ENCODE measurements around the gene NEGR1.
"Not testable (repeated sequence)": the region's sequence is repeated elsewhere in the genome, so short reads cannot be mapped to it uniquely, and the experiment has no call there.

The NEGR1 gene

DNA sequence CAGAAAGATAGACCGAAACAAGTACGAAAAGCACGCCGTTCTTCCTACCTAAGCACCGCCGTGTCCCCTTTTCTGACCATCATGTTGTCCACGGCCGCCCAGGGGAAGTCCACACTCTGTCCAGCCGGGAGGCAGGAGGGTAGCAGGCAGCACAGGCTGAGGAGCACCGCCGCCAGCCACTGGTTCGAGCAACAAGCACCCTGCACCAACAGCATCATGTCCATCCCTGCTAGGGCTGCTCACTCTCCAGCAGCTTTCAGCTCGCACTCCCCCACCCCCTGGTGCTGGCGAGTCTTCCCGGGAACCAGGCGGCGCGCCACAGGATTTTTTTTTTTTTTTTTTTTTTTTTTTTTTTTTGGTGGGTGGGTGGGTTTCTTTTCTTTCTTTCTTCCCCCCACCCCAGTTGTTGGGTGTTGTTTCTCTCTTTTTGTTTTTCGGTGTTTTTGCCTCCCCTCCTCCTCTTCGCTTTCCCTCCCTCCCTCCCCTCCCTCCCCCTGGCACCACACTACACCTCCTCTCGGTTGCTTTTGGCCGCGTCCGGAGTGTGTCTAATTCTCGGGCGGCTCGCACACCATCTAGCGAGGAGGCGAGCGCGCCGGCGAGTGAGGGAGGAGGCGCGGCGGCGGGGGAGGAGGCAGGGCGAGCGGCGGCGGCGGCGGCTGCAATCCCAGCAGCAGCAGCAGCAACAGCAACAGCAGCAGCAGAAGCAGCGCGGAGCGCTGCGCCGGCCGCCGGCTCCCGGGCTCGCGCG is at the start of gene NEGR1:
Gene NEGR1 (minus strand): TSS at position 269 of the 751 bp plus-strand sequence.
- DNase-seq: peak; percentile 10

DNA sequence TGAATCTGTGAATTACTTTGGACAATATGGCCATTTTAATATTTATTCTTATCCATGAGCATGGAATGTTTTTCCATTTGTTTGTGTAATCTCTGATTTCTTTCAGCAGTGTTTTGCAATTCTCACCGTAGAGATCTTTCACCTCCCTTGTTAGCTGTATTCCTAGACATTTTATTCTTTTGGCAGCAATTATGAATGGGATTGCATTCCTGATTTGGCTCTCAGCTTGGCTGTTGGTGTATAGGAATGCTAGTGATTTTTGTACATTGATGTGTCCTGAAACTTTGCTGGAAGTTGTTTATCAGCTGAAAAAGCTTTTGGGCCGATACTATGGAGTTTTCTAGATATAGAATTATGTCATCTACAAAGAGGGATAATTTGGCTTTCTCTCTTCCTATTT is 44.2 kb upstream of the NEGR1 start:
- no peak for DNase-seq

DNA sequence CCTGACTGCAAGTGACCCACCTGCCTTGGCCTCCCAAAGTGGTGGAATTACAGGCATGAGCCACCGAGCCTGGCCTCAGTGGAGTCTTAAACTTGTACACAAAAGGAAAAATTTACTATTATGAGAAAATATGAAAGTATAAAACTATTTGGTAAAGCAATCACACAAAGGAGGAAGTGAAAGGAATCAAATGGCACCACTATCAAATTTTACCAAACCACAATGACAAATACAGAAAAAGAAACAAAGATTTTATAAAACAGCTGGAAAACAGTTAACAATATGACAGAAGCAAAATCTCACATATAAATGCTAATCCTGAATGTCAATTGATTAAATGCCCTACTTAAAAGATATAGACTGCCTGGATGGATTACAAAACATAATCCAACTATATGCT is 42.1 kb upstream of the NEGR1 start:
- DNase-seq: no peak

DNA sequence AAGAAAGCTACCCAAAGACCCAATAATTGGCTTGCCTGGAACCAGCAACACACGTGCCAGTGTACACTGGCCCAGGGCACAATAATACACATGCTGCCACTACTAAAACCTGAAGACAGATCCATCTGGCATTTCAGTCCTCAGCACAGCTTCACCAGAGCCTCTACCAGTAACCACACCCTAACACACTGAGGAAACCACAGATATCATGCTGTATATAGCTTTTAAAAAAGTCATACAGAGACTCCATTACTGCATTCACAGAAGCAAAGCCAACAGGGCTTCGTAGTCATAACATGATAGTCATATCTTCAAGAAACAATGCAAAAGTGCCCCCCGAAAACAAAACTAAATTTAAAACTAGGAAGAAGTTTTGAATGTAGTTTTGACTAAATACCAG is 40.6 kb upstream of the NEGR1 start:
- no peak for DNase-seq

DNA sequence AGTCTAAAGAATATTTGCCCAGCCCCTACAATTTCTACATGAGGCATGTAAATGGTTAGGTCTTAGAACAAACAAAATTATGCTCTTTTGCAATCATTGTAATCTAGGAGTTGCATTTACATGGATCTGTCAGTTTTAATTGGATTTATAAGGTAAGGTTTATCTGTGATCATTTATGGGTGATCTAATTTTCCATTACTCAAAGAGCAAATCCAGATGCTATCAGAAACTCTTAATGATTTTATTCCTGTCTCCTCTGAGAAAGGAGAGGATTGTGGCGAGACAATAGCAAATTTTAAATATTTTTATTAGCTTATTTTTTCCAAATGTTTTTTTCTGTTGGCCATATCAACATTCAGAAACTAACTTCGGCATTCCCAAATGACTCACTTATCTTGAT is 14.2 kb upstream of the NEGR1 start:
- no peak for DNase-seq

DNA sequence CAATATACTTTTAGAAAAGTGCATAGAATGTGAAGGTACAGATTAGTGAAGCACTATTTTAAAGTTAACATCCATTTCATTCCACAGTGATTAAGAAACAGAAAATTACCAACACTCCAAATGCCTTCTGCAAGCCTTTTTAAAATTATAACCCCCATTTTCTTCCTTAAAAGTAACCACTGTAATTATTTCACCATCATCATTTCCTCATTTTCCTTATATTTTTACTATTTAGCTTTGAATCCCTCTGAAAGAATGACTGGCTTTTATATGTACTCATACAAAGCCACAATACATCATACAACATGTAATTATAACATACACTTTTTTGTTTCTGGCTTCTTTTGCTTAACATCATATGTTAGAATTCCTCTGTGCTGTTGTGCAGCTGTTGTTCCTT is 6.5 kb upstream of the NEGR1 start:
- DNase-seq: no peak

DNA sequence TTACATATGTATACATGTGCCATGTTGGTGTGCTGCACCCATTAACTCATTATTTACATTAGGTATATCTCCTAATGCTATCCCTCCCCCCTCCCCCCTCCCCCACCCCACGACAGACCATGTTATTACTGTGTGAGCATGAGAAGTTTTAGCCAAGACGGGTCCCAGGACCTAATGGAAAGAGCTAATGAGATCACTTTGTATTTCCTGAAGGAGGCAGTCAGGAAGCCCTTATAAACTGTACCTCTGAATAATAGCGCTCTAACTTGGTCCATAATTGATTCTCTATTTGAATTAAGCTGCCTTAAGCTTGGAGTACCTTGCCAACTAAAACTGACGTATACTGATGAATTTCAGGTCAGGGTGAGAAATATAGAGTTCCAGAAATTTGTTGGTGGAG is 4.1 kb upstream of the NEGR1 start:
- DNase-seq: no peak

DNA sequence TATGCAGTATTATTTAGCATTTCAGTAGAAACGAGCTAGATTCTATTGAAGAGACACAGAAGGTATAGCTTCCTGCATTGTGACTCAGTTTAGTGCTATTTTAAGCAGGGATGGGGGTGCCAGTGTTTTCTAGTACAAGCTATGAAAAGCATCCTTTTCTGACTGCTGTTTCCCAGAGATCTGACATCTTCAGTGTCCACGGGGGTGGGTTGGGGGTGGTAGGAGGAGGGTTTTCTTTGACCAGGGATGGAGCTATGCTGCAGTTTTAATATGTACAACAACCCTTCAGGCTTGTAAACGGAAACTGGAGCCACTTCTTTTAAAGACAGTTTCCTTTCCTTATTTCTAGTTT is 2.7 kb upstream of the NEGR1 start:
- no peak for DNase-seq

DNA sequence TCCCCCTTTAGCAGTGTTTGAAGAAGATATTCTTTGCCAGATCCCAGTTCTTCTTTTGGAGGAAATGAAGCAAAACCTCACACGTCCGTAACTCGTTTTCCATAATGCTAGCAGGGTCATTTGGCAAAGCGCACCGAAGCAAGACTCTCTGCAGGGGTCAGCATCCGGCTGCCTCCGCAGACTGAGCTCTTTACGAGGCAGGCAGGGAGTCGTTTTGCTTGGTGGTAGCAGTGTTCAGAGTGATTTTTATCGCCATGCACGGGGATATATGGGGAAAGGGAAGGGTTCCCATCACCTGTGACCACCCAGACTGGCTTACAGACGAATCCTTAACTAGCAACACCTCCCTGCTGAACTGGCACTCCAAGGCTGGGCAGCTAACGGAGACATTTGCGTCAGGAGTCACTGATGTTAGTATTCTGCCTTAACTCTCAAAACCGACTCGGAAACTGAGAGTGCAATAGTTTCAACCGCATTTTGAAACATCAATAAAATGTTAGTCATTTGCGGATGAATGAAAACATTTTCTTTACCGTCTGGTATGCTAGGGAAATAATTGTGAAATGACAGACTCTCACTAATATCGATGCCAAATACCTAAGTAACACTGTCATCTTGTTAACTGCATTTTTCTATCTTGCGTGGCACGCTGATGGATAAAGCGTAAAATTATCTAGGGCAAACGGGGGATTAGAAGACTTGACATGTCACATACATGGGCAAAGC is 2.2 kb upstream of the NEGR1 start:
- no peak for DNase-seq

DNA sequence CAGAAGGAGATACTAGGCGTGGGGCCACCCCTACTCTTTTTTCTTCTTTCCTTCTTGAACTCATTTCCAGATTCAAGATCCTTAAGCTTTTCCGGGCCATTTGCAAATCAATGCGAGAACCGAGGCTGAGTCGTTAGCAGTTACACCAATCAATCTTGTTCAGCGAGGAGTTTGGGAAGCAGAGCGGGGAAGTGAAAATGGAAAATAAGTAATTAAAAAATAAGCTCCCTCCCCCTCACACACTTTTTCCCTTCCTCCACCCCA is 1.7 kb upstream of the NEGR1 start:
- no peak for DNase-seq

DNA sequence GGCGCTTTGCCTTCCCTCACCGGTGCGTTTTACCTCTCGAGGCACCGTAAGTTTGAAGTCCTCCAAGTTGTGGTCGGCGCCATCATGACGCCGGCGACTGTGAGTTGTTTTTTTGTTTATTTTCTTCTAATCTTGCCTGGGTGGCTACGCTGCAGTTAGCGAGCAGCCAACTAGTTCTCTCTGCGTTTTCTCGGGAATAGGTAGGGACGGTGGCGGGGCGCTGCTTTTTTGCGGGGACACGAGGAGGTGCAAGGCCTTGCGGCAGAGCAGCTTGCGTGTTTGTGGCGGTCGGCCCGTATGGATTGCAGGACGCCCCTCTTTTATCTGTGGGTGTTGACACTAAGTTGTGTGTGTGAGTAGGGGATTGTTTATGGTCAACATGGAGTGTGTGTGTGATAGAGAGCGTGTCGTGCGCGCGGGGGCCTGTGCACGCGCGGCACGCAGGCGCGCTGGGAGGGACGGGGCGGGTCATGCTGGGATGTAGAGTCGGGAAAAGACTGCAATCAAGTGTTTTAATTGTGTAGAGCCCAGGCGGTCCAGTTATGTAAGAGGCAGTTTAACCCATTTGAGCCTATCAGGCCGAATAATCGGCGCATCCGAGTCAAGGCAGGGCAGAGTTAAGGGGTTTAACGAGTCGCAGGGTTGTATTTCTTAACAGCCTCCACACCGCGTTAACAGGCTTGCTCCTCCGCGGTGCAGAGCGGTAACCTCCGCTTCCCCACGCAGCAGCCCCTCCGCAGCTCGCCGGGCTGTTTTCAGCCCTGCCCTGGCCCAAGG is 1.2 kb upstream of the NEGR1 start:
- peak; percentile 8 for DNase-seq

DNA sequence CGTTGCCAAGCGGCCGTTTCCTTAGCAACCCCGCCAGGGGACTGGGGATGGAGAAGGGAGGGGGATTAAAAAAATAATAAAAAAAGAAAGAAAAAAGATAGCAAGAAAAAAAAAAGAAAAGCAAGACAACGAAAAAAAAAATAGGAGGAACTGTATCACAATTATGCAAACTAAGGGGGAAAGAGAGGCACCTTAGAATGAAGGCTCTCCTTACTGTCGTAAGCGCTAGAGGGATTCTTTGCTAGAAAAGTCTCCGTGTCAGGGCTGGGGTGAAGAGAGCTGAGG is 625 bp upstream of the NEGR1 start:
- DNase-seq: no peak

DNA sequence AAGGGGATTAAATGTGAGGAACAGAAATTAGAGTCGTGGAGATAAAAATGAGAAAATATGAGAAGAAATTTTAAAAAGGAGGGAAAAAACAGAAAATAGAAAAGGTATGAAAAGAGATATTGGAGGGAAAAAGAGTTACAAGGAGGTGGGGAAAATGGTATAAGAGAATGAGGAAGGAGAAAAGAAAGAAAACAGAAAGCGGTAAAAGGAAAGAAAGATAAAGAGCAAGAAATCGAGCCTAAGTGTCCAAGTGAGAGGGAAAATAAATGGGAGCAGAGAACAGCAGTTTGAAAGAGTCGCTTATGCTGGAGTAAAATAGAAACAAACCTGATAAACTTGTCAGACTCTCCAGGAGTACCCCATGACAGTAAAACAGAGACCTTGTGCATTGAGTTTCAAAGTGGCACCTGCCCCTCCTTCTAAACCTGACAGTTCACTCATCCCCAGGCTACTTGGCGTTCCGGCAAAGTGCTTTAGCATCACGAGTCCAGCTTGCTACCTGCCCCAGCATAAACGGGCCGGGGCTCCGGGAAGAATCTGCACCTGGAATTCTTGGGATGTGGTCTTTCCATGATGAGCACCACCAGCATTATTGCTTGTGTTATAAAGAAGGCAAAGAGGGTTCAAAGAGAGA is 585 bp downstream of the NEGR1 start:
- no peak for DNase-seq

DNA sequence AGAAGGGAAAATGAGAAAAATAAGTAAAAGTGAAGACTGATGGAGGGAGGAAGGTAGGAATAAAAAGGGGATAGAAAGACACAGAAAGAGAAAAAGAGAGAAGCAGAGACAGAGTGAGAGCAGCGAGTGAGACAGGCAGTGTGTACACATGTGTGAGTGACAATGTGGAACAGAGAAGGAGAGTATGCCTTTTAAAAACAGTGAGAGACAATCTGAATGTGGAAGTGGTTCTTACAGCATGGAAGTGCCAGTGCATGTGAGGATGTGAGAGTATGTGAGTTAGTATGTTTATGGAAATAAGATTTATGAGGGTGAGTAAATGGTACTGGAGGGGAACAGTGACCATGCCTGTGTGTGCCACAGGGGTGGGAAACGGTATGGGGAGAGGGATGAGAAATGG is 1.2 kb downstream of the NEGR1 start:
- no peak for DNase-seq

DNA sequence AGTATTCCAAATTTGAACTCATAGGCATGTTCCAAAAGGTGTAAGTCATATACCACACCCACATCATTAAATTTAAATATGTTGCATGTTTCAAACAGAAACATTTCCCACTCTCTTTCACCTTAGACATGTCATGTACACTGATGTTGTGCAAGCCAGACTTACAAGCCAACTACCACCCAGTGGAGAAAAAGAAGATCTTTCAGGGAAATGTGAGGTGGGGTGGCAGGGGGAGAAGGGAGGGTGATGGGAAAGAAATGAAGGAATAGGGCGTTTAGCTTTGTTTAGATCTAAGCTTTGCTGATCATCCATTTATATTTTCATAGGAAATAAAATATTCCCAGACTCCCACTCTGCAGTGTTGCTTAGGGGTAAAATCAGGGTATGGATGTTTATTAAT is 1.6 kb downstream of the NEGR1 start:
- no peak for DNase-seq

DNA sequence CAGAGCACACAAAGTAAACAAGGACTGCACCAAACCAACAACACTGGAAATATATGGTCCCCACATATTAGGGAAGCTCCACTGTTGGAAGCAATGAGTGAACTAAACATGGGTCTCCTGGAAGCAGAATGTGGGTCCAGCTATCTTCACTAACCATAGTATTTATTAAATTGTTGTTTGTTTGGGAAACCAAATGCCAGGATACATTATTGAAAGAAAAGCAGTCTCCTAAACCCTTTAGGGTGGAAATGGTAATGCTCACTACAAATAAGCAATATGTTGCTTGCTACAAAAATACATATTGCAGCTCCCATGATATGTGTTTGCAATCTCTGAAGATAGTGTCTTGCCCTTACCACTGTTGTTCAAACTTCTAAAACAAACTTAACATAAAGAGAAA is 2.2 kb downstream of the NEGR1 start:
- DNase-seq: no peak

DNA sequence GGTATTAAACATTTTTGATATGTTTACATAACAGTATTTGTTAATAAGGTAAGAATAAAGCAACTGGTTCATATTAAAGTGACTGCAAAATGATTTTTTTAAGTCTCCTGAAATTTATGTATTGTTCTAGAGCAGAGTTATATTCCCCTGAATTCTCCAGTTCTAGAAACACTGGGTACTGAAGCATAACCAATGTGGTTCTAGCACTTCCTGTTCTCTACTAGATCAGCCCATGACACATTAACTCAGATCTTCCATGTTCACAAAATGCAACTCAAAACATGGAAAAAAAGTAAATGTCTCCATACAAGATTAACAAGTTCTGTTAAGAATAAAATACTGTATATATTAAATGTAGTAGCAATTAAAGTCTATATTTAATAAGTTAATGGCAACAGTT is 3.9 kb downstream of the NEGR1 start:
- no peak for DNase-seq

DNA sequence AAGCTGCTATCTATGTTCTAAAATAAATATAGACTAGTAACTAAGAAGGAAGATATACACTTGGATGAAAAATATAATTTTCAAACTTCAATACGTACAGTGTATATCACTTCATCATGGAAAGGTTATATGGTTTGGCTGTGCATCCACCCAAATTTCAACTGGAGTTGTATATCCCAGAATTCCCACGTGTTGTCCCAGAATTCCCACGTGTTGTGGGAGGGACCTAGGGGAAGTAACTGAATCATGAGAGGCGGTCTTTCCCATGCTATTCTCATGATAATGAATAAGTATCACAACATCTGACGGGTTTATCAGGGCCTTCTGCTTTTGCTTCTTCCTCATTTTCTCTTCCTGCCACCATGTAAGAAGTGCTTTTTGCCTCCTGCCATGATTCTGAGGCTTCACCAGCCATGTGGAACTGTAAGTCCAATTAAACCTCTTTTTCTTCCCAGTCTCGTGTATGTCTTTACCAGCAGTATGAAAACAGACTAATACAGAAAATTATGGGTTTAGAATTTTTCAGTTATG is 10.7 kb downstream of the NEGR1 start:
- no peak for DNase-seq

DNA sequence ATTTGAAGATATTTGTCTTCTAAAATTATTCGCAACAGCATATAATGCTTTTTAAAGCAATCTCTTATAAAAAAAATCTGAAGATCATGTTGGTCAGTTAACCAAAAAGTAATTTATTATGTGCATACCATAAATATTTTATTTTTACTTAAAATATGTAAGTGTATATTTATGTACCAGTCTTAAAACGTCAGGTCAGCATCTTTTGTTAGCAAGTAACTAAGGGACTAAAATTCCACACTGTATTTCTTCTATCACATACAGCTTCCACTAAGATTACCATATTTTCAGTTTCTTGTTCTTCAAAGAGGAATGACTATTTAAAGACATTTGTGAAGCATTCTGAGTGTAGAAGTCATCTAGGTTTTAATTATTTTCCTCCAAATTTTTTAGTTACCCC is 19.6 kb downstream of the NEGR1 start:
- DNase-seq: no peak

DNA sequence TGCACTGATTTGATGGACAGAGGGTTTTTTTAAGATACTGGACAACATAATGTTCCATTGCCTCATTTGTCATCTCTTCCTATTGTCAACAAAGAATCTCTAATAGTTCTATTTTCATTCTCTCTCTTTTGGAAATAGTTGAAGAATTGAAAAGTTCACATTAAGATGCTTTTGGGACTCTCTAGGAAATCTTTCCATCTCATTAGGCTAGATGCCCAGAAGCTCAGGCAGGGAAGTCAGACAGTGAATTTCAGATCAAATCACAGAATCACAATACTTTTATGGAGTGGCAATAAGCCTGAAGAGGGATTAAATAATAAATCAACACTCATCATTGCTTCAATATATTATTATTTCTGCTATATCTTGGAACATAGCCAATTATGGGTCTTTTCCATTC is 29.2 kb downstream of the NEGR1 start:
- no peak for DNase-seq

DNA sequence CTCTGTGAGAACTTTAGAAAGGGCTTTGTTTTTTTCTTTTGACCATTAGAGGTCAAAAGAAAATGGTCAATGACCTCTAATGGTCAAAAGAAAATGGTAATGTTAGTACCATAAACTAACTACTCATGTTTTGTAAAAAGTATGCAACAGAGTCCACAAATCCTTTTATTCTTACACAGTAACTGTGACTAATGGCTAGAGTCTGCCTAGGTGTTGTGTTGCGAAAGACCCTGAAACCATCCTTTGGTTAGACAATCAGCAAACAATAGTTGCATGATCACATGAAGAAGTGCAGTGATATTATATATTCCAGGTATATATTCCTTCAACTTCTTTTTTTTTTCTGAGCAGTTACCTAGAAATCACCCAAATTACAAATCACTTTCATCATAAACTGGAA is 40.9 kb downstream of the NEGR1 start:
- DNase-seq: no peak

DNA sequence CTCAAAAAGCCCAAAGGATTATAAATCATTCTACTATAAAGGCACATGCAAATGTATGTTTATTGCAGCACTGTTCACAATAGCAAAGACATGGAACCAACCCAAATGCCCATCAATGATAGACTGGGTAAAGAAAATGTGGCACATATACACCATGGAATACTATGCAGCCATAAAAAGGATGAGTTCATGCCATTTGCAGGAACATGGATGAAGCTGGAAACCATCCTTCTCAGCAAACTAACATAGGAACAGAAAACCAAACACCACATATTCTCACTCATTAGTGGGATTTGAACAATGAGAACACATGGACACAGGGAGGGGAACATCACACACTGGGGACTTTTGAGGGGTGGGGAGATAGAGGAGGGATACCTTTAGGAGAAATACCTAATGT is 46.4 kb downstream of the NEGR1 start:
- DNase-seq: not testable (repeated sequence)

DNA sequence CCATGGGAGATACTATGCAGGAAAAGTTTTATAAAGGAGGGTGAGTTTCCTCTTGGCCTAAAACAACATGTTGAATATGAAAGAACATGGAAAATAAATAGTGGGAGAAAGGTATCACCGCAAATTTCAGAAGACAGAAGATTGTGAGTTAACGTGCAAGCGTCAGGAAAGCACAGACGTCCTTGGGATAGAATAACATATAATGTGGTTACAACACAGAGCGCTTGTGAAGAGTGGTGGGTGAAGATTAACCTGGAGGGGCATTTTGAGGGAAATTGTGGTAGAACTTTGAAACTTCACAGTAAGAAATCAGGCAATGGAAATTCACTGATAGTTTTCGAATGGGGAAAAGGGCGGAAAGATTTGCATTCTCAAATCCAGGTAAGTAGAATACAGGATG is 47.3 kb downstream of the NEGR1 start:
- DNase-seq: no peak

DNA sequence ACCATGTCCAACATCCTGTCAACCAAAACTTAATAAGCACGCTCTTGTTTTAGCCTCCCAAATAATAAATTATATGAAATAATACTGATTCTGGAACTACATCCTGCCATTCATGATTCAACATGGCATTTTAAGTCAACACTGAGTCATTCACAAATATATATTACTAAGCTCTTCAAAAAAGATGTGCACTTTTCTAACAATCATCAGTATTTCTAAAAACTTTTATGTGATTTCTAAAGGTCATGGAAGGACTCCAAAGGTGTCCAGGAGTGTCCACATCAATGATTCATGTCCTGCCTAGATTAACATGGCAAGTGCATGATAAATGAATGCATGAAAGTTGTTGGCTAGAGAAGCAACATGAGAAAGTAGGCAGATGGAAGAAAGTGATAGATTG is 51.6 kb downstream of the NEGR1 start:
- DNase-seq: no peak
